ENCODE data around the gene MXD4. TPM values are rescaled to one million over a fixed set of nuclear protein-coding genes. Genes with fewer than 3 reads are reported as not detected.
"Not testable (repeated sequence)": the region's sequence is repeated elsewhere in the genome, so short reads cannot be mapped to it uniquely, and the experiment has no call there.

The MXD4 gene
- polyA plus RNA-seq, 1 experiment: 58.3 TPM

DNA sequence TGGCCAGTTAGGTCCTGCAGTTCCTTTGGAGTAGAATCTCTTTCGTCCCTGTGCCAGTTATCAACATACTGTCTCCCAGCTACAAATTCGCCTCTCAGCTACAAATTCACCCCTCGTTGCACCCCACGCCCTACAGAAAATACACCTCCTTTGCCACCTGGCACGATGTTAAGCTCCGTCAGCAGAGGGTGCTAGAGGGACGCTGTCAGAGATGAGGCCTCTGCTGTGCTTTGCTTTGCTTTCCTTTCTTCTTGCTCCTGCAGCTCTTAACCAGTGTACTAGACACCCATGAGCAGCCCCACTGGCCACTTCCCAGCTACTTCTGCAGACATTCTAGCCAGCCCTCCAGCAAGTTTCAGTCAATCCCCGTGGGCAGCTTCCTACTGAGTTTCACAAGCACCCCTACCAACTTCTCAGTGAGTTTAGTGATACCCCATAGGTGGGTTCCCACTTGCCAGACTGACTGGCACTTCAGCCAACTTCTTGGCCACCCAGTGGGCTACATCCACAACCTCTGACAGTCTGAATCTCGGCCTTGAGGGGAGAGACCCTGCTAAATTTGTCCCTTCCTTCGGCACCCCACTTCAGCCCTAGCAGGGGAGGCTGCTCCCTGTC lies 41.8 kb downstream of the MXD4 start:
- TF ChIP-seq, protein P1, sequence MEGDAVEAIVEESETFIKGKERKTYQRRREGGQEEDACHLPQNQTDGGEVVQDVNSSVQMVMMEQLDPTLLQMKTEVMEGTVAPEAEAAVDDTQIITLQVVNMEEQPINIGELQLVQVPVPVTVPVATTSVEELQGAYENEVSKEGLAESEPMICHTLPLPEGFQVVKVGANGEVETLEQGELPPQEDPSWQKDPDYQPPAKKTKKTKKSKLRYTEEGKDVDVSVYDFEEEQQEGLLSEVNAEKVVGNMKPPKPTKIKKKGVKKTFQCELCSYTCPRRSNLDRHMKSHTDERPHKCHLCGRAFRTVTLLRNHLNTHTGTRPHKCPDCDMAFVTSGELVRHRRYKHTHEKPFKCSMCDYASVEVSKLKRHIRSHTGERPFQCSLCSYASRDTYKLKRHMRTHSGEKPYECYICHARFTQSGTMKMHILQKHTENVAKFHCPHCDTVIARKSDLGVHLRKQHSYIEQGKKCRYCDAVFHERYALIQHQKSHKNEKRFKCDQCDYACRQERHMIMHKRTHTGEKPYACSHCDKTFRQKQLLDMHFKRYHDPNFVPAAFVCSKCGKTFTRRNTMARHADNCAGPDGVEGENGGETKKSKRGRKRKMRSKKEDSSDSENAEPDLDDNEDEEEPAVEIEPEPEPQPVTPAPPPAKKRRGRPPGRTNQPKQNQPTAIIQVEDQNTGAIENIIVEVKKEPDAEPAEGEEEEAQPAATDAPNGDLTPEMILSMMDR (IDR thresholded peaks at IDR 0.05; ENCODE audit: insufficient read depth, low read depth, low read length): peak; percentile 94
- ChIA-PET POLR2A (interaction anchor here (0.7 kb wide), 1 partner anchor 11 kb away, joined by 12 read pairs; no protein-coding TSS in a partner anchor), CTCF (interaction anchor here (0.7 to 3.7 kb wide), 39 partner anchors 9 to 494 kb away, joined by 3 to 42 read pairs (median 4); partner anchors contain the start of genes HAUS3, MXD4, POLN and RNF4)
- no peak for DNase-seq (ENCODE audit: low read depth)
- H3K36me3 ChIP-seq (ENCODE audit: control insufficient read depth, insufficient read depth, low read length): no peaks in the 10 kb centered on the region
- H3K4me3 ChIP-seq (ENCODE audit: low read depth, low read length): no peak overlapping the region
- H3K27me3 ChIP-seq (ENCODE audit: control insufficient read depth, insufficient read depth, low read length): peaks cover 2% of the 10 kb centered on the region

DNA sequence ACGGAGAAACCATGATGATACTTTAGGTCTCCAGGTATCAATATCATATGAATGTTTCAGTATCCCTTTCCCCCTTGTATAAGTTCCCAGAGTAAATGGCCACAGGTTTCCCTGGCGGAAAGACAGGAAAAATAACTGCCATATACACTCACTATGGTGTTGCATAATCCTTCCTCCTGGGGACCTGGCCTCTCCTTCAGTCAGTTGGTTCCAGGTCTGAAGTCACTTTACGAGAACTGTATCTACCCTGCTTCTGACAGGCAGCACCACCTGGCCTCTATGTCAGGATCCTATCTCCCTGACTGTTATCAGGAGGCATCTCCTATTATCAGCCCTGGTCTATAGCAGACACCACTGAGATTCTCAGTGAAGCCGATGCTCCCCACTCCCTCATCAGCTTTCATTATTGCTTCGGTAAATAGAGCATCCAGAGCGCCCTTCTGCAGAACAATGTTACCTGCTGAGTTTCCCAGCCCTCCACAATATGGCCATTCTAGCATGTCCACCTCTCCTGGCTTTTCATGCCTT lies 42.6 kb downstream of the MXD4 start:
- TF ChIP-seq, protein P1 (IDR thresholded peaks at IDR 0.05; ENCODE audit: insufficient read depth, low read depth, low read length): no peak
- CTCF ChIA-PET: interaction anchor here (0.7 to 3.7 kb wide), 32 partner anchors 9 to 495 kb away, joined by 3 to 42 read pairs (median 4); partner anchors contain the start of genes HAUS3, POLN and RNF4
- Histone ChIP-seq H3K4me3 (ENCODE audit: low read depth, low read length) (no peak overlapping the region), H3K27me3 (ENCODE audit: control insufficient read depth, insufficient read depth, low read length) (peaks cover 2% of the 10 kb centered on the region), H3K36me3 (ENCODE audit: control insufficient read depth, insufficient read depth, low read length) (no peaks in the 10 kb centered on the region)
- POLR2A ChIA-PET: no interaction called here
- DNase-seq (ENCODE audit: low read depth): no peak

DNA sequence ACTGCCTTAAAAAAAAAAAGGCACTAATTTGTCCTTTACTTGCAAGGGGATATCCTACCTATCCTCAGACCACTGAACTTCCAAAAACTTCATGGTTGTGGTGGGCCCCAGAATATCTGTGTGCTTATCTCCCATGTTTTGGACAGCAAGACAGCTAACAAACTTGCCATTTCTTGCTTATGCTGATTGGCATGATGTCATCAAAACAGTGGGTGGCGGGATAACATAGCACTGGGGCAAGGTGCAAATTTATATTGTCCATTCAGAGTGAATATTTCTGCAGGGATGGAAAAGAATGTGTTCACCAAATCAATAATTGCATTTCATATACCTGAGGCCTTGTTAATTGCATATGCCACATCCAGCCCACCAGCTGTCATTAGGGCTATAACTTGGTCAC lies 43.5 kb downstream of the MXD4 start:
- H3K36me3 ChIP-seq (ENCODE audit: control insufficient read depth, insufficient read depth, low read length): no peaks in the 10 kb centered on the region
- CTCF ChIA-PET: interaction anchor here (1.5 to 3.7 kb wide), 6 partner anchors 18 to 247 kb away, joined by 3 to 42 read pairs (median 10); no protein-coding TSS in a partner anchor
- POLR2A ChIA-PET: no interaction called here
- H3K27me3 ChIP-seq (ENCODE audit: control insufficient read depth, insufficient read depth, low read length): peaks cover 2% of the 10 kb centered on the region
- no peak for DNase-seq (ENCODE audit: low read depth)
- no peak overlapping the region for H3K4me3 ChIP-seq (ENCODE audit: low read depth, low read length)
- TF ChIP-seq, protein P1 (IDR thresholded peaks at IDR 0.05; ENCODE audit: insufficient read depth, low read depth, low read length): no peak

DNA sequence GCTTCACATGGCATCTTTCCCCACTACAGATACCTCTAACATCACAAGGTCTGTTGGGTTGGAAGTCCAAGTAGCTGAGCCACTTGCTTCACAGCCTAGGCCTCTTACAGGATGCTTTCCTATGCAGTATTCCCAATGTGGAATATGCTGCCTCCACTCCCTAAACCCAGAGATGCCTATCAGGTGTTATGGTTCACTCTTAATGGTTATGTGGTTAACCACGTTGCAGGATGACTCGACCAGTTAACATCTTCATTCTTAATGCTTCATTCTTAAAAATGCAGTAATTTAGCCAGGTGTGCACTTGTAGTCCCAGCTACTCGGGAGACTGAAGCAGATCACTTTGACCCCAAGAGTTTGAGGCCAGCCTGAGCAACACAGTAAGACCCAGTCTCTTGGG lies 44.2 kb downstream of the MXD4 start:
- TF ChIP-seq, protein P1 (IDR thresholded peaks at IDR 0.05; ENCODE audit: insufficient read depth, low read depth, low read length): no peak
- H3K27me3 ChIP-seq (ENCODE audit: control insufficient read depth, insufficient read depth, low read length): peaks cover 2% of the 10 kb centered on the region
- no peak for DNase-seq (ENCODE audit: low read depth)
- no peaks in the 10 kb centered on the region for H3K36me3 ChIP-seq (ENCODE audit: control insufficient read depth, insufficient read depth, low read length)
- H3K4me3 ChIP-seq (ENCODE audit: low read depth, low read length): no peak overlapping the region
- ChIA-PET CTCF (interaction anchor here (1.2 to 2.3 kb wide), 5 partner anchors 20 to 245 kb away, joined by 3 to 11 read pairs (median 3); no protein-coding TSS in a partner anchor), POLR2A (no interaction called here)

DNA sequence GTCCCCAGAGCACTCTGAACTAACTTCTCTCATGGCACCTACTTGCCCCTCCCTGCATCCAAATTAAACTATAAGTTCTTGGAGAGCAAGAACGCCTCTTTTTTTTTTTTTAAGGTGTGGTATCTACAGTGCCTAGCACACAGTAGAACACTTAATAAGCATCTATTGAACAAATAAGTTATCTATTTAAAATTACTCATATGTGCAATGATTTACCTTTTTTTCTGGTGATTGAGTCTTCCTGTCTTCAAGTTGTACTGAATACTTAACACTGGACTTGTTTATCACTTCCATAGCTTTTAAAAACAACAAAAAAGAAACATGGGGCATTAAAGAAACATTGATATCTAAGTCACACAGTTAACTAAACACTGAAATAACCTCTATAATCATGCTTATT lies 49.1 kb downstream of the MXD4 start:
- POLR2A ChIA-PET: no interaction called here
- no peak overlapping the region for H3K4me3 ChIP-seq (ENCODE audit: low read depth, low read length)
- TF ChIP-seq, protein P1 (IDR thresholded peaks at IDR 0.05; ENCODE audit: insufficient read depth, low read depth, low read length): no peak
- peaks cover 2% of the 10 kb centered on the region for H3K27me3 ChIP-seq (ENCODE audit: control insufficient read depth, insufficient read depth, low read length)
- DNase-seq (ENCODE audit: low read depth): no peak
- H3K36me3 ChIP-seq (ENCODE audit: control insufficient read depth, insufficient read depth, low read length): no peaks in the 10 kb centered on the region
- CTCF ChIA-PET: interaction anchor here (0.6 kb wide), 1 partner anchor 425 kb away, joined by 3 read pairs; no protein-coding TSS in a partner anchor

DNA sequence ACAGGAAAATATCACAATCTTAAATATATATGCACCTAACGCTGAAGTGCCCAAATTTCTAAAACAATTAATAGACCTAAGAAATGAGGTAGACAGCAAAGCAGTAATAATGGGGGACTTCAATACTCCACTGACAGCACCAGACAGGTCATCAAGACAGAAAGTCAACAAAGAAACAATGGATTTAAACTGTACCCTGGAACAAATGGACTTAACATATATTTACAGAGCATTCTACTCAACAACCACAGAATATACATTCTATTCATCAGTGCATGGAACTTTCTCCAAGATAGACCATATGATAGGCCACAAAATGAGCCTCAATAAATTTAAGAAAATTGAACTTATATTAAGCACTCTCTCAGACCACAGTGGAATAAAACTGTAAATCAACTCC lies 59.1 kb downstream of the MXD4 start:
- H3K27me3 ChIP-seq (ENCODE audit: control insufficient read depth, insufficient read depth, low read length); CTCF ChIA-PET; H3K4me3 ChIP-seq (ENCODE audit: low read depth, low read length); H3K36me3 ChIP-seq (ENCODE audit: control insufficient read depth, insufficient read depth, low read length); POLR2A ChIA-PET; DNase-seq (ENCODE audit: low read depth): not testable (repeated sequence)

All from BJ (cell line).